COLO829 (cell line): ENCODE results near the gene HPCA.

ENCODE experiments used
- DNase-seq: peaks from one replicate; pipeline ENCODE4 v3.0.0; 2012; ENCODE audit warnings: low spot score

The HPCA gene

DNA sequence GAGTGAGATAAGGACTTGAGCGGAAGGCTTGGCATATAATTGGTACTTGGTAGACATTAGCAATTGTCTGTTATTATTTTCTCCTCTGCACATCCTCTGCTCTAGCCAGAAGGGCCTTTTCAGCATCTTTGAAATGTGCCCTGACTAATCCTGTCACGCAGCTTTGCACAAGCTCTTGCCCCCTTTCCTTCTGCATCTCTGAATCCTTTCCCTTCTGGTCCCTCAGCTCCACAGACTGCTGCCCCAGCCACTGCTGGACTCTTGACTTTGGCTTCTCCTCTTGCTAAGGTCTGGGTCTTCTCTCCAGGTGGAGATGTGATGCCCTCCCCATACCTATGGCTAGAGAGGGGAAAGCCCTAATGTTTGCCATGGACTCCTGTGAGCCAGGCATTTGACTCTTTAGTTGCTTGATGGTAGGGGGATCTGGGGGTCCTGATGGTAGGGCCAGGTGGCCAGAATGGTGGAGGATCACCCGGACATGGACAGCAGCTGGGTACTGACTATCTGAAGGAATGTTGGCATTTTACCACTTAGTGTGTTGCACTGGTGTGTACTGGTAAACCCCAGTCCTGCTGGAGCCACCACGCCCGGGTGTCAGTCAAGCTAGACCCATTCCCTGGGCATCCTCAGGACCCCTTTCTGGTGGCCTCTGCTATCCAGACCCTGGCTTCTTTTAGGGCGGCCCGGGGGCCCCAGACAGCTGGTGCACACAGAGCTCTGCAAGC is 4.4 kb downstream of the HPCA start:
- DNase-seq: no peak

GRCh38 chr1:32891241-32891570 is 4.9 kb downstream of the HPCA start:
- no peak for DNase-seq

- DNase-seq: no peak
Observed at GRCh38 chr1:32891630-32892029, 5.3 kb downstream of the HPCA start.

DNA sequence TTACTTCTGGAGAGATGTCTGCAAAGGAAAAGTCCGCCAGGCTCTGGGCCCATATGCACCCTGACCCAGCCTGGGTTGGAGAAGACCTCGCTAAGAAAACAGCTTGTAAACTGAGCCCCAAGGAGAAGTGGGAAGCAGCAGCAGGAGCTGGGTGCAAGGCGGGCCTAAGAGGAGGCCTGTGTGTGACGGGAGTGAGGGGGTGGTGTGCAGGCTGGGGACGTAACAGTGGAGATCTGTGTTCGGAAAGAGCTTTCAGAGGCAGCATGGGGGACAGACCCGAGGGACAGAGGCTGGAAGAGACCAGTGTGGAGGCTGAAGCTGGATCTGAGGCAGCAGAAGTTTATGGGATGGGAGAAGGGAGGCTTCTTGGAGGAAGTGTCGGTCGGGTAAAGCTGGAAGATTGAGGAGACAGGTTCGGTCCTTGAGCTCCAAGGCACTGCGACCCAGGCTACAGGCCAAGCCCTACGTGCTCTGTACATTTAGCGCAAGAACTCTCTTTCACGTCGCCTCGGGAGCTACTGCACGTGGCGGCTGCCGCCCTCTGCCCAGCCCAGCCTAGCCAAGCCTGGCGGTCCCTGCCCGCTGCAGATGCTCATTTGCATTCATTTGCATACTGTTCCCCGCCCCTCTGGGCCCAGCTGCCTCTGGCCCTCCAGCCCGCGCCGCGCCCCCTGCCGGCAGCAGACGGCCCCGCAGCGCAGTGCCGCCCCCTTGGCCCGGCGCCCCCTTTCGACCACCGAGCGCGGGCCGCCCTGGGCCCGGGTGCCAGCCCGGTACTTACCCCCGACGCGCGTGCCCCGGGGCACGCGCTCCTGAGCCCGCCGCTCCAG is 6.3 kb downstream of the HPCA start:
- DNase-seq: peak; percentile 37

- no peak for DNase-seq
Observed at GRCh38 chr1:32893198-32894018, 7.1 kb downstream of the HPCA start.

DNA sequence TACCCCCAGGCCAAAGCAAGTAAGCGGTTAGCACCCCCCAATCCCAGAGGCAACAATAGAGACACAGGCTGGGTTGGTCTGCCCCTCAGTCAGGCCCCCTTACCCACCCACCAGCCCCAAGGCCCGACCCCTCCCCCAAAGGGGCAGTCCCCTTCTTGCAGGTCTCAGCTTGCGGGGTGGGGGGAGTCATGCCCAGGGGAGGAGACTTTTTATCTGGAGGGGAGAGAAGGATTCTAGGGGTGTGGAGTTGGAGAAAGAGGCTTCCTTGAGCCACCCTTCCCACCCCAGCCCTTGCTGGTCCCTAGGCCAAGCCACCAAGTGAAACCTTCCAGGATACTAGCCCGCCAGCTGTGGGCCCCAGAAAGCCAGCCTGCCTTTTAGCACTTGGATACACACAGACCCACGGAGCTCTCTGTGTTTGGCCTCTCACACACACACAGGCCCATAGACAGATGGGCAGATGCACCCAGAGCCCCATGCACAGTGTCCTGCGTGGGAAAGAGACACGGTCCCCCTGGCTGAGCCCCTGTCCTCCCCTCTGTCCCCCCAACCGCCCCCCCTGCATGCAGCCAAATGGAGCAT is 7.8 kb downstream of the HPCA start:
- DNase-seq: no peak

DNA sequence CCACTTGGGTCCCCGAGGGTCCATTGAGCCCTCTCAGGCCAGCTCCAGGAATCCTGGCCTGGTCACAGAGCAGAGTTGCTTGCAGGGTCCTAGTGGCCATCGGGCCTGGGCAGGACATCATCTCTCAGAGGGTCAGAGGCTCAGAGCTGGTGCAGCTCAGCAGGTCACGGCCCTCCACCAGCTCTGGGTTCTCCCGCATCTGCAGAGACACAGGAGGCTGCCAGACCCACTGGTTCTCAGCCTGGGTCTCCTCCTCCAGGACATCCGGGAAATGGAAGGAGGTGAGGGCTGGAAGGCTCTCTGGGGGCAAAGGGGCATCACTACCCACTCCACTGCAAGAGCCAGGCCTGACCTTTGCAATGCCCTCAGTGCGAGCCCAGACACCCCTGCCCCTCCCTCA is 8.4 kb downstream of the HPCA start:
- no peak for DNase-seq

DNA sequence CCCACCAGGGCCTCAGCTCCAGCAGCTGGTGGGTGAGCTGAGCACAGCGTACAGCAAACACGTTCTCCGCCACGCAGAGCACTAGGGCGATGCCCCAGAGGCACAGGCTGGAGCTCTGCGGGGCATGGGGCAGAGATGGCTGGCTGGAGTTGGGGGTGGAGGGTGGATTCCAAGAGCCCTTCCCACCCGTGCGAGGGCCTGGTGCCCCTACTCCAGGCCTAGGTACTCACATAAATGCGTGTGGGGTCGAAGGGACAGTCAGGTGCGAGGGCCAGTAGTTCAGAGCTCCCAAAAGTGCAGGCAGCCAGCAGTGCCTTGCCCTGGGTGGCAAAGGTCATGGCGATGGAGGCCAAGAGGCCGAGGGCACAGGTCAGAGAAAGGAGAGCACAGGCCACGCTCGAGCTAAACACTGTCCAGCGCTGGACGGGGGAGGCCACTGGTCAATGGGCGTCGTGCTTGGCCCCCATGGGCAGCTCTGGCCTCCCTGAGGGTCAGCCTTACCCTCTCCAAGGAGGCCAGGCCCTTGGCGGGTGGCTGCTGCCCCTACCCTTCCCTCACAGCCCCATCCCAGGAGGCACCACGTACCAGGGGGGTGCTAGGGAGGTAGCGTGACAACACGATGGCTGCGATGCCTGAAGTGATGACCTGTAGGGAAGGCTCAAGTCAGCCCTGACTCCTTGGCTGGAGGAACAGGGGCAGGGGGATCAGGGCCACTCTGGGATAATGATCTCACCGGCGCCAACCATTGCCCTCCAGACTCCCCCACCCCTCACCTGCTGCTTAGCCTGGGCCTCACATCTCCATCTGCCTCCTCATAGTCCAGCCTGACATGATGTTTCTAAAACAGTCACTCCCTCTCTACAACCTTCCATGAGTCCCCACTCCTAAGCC is 9.3 kb downstream of the HPCA start:
- no peak for DNase-seq

DNA sequence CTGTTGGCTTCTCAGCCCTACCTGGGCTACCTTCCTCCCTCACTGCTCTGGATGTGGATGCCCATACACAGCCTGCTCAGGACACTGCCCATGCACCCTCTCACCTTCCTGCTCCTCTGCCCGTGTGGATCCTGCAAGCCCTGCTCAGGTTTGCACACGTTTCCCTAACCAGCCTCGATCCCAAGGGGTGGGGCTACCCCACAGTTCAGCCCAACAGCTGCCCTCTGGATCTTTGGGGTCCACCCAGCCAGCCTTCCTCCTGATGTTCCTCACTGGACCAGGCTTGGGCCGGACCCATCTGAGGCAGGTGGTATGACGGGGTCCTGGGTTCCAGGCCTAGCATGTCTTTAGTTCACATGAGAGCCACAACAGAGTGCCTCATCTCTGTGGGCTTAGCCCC is 10.2 kb downstream of the HPCA start:
- no peak for DNase-seq

- no peak for DNase-seq
Observed at GRCh38 chr1:32897082-32898049, 11.1 kb downstream of the HPCA start.

GRCh38 chr1:32898056-32898455 is 11.8 kb downstream of the HPCA start:
- DNase-seq: no peak

- DNase-seq: no peak
Observed at GRCh38 chr1:32898958-32899357, 12.7 kb downstream of the HPCA start.

GRCh38 chr1:32899586-32900296 is 13.4 kb downstream of the HPCA start:
- DNase-seq: no peak

GRCh38 chr1:32900371-32900955 is 14.2 kb downstream of the HPCA start:
- no peak for DNase-seq

DNA sequence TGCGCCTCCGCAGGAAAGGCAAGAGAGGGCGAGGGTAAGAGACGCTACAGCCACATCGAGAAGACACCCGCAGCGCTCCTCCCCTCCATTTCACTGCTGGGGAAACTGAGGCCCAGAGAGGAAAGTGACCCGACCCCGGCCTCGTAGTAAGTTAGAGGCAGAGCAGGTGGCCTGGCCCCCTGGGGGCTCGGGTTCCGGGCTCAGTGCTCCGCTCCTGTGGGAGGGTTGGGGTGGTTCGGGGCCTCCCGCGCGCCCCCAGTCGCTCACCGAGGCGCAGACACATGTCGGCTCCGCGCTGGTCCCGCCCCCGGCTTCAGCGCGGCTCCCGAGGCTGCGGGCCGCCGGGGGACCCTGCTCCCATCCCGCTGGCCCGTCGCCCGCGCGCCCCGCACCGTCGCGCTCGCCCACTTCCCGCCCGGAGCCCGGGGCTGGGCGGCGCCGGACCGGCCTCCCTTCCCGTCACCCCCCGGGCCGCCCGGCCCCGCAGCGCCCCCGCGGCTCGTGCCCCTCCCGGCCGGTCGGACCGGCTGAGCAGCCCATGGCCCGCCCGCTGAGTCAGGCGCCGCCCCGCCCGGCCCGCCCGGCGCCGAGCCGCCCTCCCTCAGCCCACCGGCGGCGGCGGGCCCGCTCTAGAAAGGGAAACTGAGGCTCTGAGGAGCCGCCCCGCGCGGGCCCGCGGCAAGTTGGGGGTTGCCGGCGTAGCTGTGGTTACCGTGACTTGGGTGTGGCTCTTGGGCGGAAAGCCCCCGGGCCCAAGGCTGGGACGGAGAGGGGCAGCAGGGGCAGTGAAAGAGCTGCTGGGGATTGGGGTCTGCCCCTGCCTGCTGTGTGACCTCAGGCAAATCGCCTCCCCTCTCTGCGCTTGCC is 14.9 kb downstream of the HPCA start, which contains the start of gene TMEM54:
TSS of gene TMEM54 (minus strand) at position 434 of the 867 bp plus-strand sequence. CDS start at position 283, 151 bp downstream.
- no peak for DNase-seq

DNA sequence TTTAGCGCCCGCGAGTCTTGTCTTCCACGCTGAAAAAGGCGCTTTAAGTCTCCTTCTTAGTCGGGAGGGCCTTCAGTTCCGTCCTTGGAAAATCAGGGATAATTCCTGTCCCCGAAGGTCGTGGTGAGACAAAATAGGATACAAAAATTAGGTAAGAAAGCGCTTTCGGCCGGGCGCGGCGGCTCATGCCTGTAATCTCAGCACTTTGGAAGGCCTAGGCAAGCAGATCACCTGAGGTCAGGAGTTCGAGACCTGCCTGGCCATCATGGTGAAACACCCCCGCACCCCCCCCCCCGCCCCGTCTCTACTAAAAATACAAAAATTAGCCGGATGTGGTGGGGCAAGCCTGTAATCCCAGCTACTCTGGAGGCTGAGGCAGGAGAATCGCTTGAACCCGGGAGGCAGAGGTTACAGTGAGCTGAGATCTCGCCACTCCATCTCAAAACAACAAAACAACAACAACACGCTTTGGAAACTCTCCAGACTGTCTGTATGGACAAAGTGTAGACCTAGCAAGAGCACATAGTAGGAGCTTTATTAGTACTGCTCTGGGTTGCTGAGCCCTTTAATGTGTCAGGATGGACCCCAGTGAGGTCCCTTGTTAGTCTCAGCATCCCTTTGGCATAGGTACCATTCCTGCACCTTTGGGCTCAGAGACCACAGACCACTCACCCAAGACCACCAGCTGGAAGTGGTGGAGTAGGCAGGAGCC is 15.7 kb downstream of the HPCA start:
- DNase-seq: no peak

DNA sequence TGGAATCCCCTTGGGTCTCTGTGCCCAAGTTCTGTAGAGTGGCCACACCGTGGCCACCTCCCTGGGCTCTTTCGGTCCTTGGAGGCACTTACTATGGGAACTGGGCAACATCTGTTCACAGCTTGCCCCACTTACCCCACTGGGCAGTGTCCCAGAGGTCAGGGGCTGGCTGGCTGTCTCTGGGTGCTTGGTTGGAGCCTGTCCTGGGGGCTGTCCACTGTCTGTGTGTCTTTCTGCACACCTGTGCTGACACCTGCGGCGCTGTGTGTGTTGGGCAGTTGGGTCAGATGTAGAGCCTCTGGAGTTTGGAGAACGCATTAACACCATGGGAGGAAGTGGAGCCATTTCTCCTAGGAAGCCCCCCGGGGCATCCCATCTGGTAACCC is 16.2 kb downstream of the HPCA start:
- no peak for DNase-seq
